B cell (primary cell): ENCODE measurements around the gene CDKAL1. TPM values are rescaled to one million over a fixed set of nuclear protein-coding genes. Genes with fewer than 3 reads are reported as not detected.

Source experiments
- ATAC-seq: fragments of 200-7000 bp; cut with Tn5 transposase; one replicate; pipeline ENCODE4 v1.10.0; 2021; ENCODE audit warnings: low read depth, mild to moderate bottlenecking, moderate number of reproducible peaks, moderate library complexity
- CTCF ChIA-PET: fragments of 350-600 bp; sonication (Branson Sonifier 250); formaldehyde crosslinking; loops from one replicate; lab custom pipeline; 2021; ENCODE audit warnings: antibody characterized with exemption, inconsistent platforms; lab: Charles Lee
- POLR2A ChIA-PET: fragments of 350-600 bp; sonication (Branson Sonifier 250); formaldehyde crosslinking; loops from one replicate; lab custom pipeline; 2021; ENCODE audit warnings: antibody characterized with exemption; lab: Charles Lee
- DNase-seq: peaks from one replicate; pipeline ENCODE4 v3.0.0; 2013
- H2AFZ ChIP-seq: 2 replicates; pipeline ENCODE4 v1.6.1; 2012; ENCODE audit warnings: mild to moderate bottlenecking, low read depth, low read length; ENCODE audit not compliant: insufficient read depth, poor library complexity, severe bottlenecking
- H3K27ac ChIP-seq, 2 donors: 1 replicate in 1 of 2; 2 replicates in 1 of 2; pipeline ENCODE4 v1.5.1; 2012 to 2013; ENCODE audit warnings: low read length in 2 of 2, mild to moderate bottlenecking in 2 of 2, moderate library complexity in 1 of 2
- H3K27me3 ChIP-seq, 4 experiments: fragments of 200-600 bp in 1 of 4; sonication (generic) in 1 of 4; replicated peaks in 1 of 4; 1 replicate in 2 of 4; 2 replicates in 2 of 4; pipeline versions ENCODE4 v1.6.1 to v1.7.0; 2013 to 2016; ENCODE audit warnings: low read length in 3 of 4, mild to moderate bottlenecking in 2 of 4, mixed read lengths in 1 of 4, moderate library complexity in 1 of 4; ENCODE audit not compliant: insufficient read depth in 4 of 4, control insufficient read depth in 3 of 4; ENCODE audit errors: control extremely low read depth in 1 of 4
- H3K36me3 ChIP-seq, 2 experiments: replicated peaks in 1 of 2; 1 replicate in 1 of 2; 2 replicates in 1 of 2; pipeline versions ENCODE4 v1.6.1 to v1.7.1; 2013; ENCODE audit warnings: low read length in 1 of 2; ENCODE audit not compliant: insufficient read depth in 2 of 2, control insufficient read depth in 1 of 2; ENCODE audit errors: control extremely low read depth in 1 of 2, extremely low read depth in 1 of 2
- H3K4me1 ChIP-seq, 2 donors: fragments of 200-600 bp in 1 of 2; sonication (generic) in 1 of 2; 1 replicate in 1 of 2; 2 replicates in 1 of 2; pipeline versions ENCODE4 v1.5.1 to v1.6.1; 2013 to 2017; ENCODE audit warnings: low read length in 2 of 2; ENCODE audit not compliant: control insufficient read depth in 2 of 2, insufficient read depth in 2 of 2
- H3K4me2 ChIP-seq: replicated peaks from 2 replicates; pipeline ENCODE3; 2012; ENCODE audit warnings: mild to moderate bottlenecking, low read depth, low read length; ENCODE audit not compliant: poor library complexity, severe bottlenecking
- H3K4me3 ChIP-seq, 5 experiments: fragments of 200-600 bp in 1 of 5; sonication (generic) in 1 of 5; 1 replicate in 3 of 5; 2 replicates in 2 of 5; pipeline versions ENCODE4 v1.5.1 to v1.7.0; 2011 to 2016; ENCODE audit warnings: low read length in 4 of 5, mild to moderate bottlenecking in 4 of 5, low read depth in 2 of 5, control low read depth in 1 of 5, moderate library complexity in 1 of 5; ENCODE audit not compliant: insufficient read depth in 1 of 5; ENCODE audit errors: control extremely low read depth in 1 of 5, extremely low read depth in 1 of 5
- H3K79me2 ChIP-seq: fragments of 200-600 bp; sonication (generic); one replicate; pipeline ENCODE4 v1.6.0; 2016; ENCODE audit warnings: low read length; ENCODE audit not compliant: control insufficient read depth, insufficient read depth
- H3K9ac ChIP-seq: fragments of 200-600 bp; sonication (generic); 2 replicates; pipeline ENCODE4 v1.6.1; 2017; ENCODE audit warnings: mild to moderate bottlenecking, low read length, moderate library complexity
- H3K9me3 ChIP-seq, 3 donors: one replicate each; pipeline versions ENCODE4 v1.6.1 to v1.7.1; 2013; ENCODE audit warnings: low read length in 2 of 3; ENCODE audit not compliant: control insufficient read depth in 2 of 3, insufficient read depth in 1 of 3; ENCODE audit errors: control extremely low read depth in 1 of 3
- H4K20me1 ChIP-seq: 2 replicates; pipeline ENCODE4 v1.6.0; 2012; ENCODE audit warnings: mild to moderate bottlenecking, low read length; ENCODE audit not compliant: insufficient read depth, control insufficient read depth, poor library complexity, severe bottlenecking
- H3K27ac Mint-ChIP-seq: one replicate; pipeline ENCODE4 v1.8.0; 2021; ENCODE audit warnings: mixed read lengths
- H3K27me3 Mint-ChIP-seq: one replicate; pipeline ENCODE4 v1.8.0; 2021; ENCODE audit warnings: mixed read lengths
- H3K4me1 Mint-ChIP-seq: one replicate; pipeline ENCODE4 v1.8.0; 2021; ENCODE audit warnings: mixed read lengths
- H3K4me3 Mint-ChIP-seq: one replicate; pipeline ENCODE4 v1.8.0; 2021; ENCODE audit warnings: mixed read lengths
- H3K9me3 Mint-ChIP-seq: one replicate; pipeline ENCODE4 v1.8.0; 2022; ENCODE audit warnings: mixed read lengths; ENCODE audit not compliant: insufficient read depth
- EZH2 ChIP-seq: IDR thresholded peaks from 2 replicates; pipeline ENCODE4 v1.6.1; 2012; ENCODE audit warnings: borderline replicate concordance, low read depth, mild to moderate bottlenecking, moderate library complexity, low read length; ENCODE audit not compliant: insufficient read depth, poor library complexity, severe bottlenecking
- WGBS: methylation state at CpG from one replicate; pipeline ENCODE4 v1.1.5; 2013; ENCODE audit warnings: missing lambda C conversion rate; ENCODE audit not compliant: insufficient coverage; 5-methylcytosine and 5-hydroxymethylcytosine counted together
- intact Hi-C: fragments of 100-400 bp; cut with micrococcal nuclease; formaldehyde crosslinking; loops from one replicate; pipeline ENCODE4 v1.10.0; 2022
- polyA plus RNA-seq: library from polyadenylated mRNA; depleted of rRNA; stranded (reverse); fragments of >200 nt; gene quantifications from 2 replicates; pipeline ENCODE4 v1.2.3, GENCODE V29; 2012
- total RNA-seq, 2 donors: library from RNA; stranded (reverse); fragments of 120-200 nt in 1 of 2; gene quantifications; 1 replicate in 1 of 2; 2 replicates in 1 of 2; pipeline versions ENCODE4 v1.2.3 to v1.2.4, GENCODE V29; 2013 to 2022
- TF ChIP-seq, protein P1 (sequence below): fragments of 200-600 bp; IDR thresholded peaks from one replicate; pipeline ENCODE4 v1.8.0; 2022; ENCODE audit warnings: antibody characterized with exemption, mild to moderate bottlenecking

The CDKAL1 gene
- total and polyA plus RNA-seq, 2 donors (not counting 1 experiment from before 2014, with no cell fraction given): 6.1 to 33.3 TPM

DNA sequence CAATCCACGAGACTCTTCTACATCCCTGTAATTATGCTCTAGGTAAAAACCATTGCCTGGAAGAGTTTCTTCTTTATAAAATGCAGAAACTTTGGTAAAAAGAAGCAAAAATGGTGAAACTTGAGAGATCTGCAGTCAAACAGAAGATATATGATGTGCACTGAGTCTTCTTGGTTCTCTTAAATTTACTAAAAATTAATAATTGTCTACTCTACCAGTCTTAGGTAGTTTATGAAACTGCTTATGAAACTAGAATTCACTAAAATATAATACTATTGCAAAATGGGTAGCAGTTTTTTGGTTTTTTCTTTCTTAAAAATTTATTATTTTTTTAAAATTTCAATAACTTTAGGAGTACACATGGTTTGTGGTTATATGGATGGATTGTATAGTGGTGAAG, 540.2 kb downstream of the CDKAL1 start:
- Histone ChIP-seq H2AFZ (no peak overlapping the region), H3K79me2 (no peaks in the 10 kb centered on the region), H3K9ac (no peak overlapping the region), H3K9me3 (peaks cover 7 to 22% (median 20%) of the 10 kb centered on the region in 3 donors), H3K27ac (no peak overlapping the region), H3K4me1 (no peaks in the 10 kb centered on the region), H3K36me3 (peaks cover 0 to 7% of the 10 kb centered on the region in 2 experiments), H3K27me3 (no peaks in the 10 kb centered on the region), H4K20me1 (no peaks in the 10 kb centered on the region), H3K4me2 (no peak overlapping the region), H3K4me3 (no peak overlapping the region)
- CTCF ChIA-PET: no interaction called here
- TF ChIP-seq EZH2: no peak
- TF ChIP-seq, protein P1, sequence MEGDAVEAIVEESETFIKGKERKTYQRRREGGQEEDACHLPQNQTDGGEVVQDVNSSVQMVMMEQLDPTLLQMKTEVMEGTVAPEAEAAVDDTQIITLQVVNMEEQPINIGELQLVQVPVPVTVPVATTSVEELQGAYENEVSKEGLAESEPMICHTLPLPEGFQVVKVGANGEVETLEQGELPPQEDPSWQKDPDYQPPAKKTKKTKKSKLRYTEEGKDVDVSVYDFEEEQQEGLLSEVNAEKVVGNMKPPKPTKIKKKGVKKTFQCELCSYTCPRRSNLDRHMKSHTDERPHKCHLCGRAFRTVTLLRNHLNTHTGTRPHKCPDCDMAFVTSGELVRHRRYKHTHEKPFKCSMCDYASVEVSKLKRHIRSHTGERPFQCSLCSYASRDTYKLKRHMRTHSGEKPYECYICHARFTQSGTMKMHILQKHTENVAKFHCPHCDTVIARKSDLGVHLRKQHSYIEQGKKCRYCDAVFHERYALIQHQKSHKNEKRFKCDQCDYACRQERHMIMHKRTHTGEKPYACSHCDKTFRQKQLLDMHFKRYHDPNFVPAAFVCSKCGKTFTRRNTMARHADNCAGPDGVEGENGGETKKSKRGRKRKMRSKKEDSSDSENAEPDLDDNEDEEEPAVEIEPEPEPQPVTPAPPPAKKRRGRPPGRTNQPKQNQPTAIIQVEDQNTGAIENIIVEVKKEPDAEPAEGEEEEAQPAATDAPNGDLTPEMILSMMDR: no peak
- intact Hi-C loops: no loop called here
- WGBS: no CpG with 5 or more reads among the region's 1 CpG
- H3K4me3 Mint-ChIP-seq: no peak overlapping the region
- no peaks in the 10 kb centered on the region for H3K4me1 Mint-ChIP-seq
- POLR2A ChIA-PET: no interaction called here
- H3K9me3 Mint-ChIP-seq: peaks cover 22% of the 10 kb centered on the region
- ATAC-seq (no peak), DNase-seq (no peak)
- no peaks in the 10 kb centered on the region for H3K27me3 Mint-ChIP-seq
- H3K27ac Mint-ChIP-seq: no peak overlapping the region

DNA sequence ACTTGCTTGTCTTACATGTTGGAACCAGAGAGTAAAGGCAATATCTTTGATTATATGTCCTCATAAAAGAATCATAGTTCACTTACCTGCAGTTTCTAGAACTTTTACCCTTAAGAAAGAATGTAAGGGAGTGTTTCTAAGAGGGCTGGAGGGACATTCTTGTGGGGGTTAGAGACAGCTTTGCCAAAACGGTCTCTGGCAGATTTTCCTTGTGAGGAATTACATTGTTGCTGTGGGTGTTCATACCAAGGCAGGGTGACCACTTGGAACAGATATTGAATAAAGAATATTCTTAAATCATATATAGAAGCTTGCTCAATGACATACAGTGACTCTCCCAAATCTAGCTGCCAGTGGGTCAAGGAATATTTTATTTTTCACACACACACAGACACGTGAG, 541.7 kb downstream of the CDKAL1 start:
- Histone ChIP-seq H3K4me3 (no peak overlapping the region), H3K9me3 (peaks cover 7 to 22% (median 12%) of the 10 kb centered on the region in 3 donors), H3K4me2 (no peak overlapping the region), H3K4me1 (no peaks in the 10 kb centered on the region), H3K36me3 (peaks cover 0 to 7% of the 10 kb centered on the region in 2 experiments), H3K9ac (no peak overlapping the region), H3K27me3 (no peaks in the 10 kb centered on the region), H3K27ac (no peak overlapping the region), H3K79me2 (no peaks in the 10 kb centered on the region), H2AFZ (no peak overlapping the region), H4K20me1 (no peaks in the 10 kb centered on the region)
- CTCF ChIA-PET: no interaction called here
- intact Hi-C loops: no loop called here
- no peaks in the 10 kb centered on the region for H3K27me3 Mint-ChIP-seq
- H3K4me3 Mint-ChIP-seq: no peak overlapping the region
- TF ChIP-seq, protein P1: no peak
- no peak for TF ChIP-seq EZH2
- no peaks in the 10 kb centered on the region for H3K4me1 Mint-ChIP-seq
- ATAC-seq (no peak), DNase-seq (no peak)
- 100% methylated on average over 1 of the region's 2 CpGs for WGBS
- POLR2A ChIA-PET: no interaction called here
- H3K9me3 Mint-ChIP-seq: peaks cover 14% of the 10 kb centered on the region
- H3K27ac Mint-ChIP-seq: no peak overlapping the region
